Activated CD4-positive, alpha-beta T cell treated with anti-CD3 and anti-CD28 coated beads for 36 hours (primary cell): ENCODE results near the gene CCT5. TPM values are rescaled to one million over a fixed set of nuclear protein-coding genes. Genes with fewer than 3 reads are reported as not detected.
"Not testable (repeated sequence)": the region's sequence is repeated elsewhere in the genome, so short reads cannot be mapped to it uniquely, and the experiment has no call there.

Experiments used
- ATAC-seq: fragments of 200-7000 bp; cut with Tn5 transposase; one replicate; pipeline ENCODE4 v1.10.0; 2021; ENCODE audit warnings: mild to moderate bottlenecking, moderate library complexity
- CTCF ChIA-PET: fragments of 350-600 bp; sonication (Branson Sonifier 250); formaldehyde crosslinking; loops from one replicate; lab custom pipeline; 2021; ENCODE audit warnings: antibody characterized with exemption; lab: Charles Lee
- POLR2A ChIA-PET: fragments of 350-600 bp; sonication (Branson Sonifier 250); formaldehyde crosslinking; loops from one replicate; lab custom pipeline; 2021; ENCODE audit warnings: antibody characterized with exemption, inconsistent platforms; lab: Charles Lee
- DNase-seq: peaks from one replicate; pipeline ENCODE4 v3.0.0-alpha.2; 2020
- H3K27ac Mint-ChIP-seq: one replicate; pipeline ENCODE4 v1.8.0; 2021; ENCODE audit warnings: mixed read lengths
- H3K27me3 Mint-ChIP-seq: one replicate; pipeline ENCODE4 v1.8.0; 2021; ENCODE audit warnings: mixed read lengths
- H3K36me3 Mint-ChIP-seq: one replicate; pipeline ENCODE4 v1.8.0; 2021; ENCODE audit warnings: low read depth, mixed read lengths
- H3K4me1 Mint-ChIP-seq: one replicate; pipeline ENCODE4 v1.8.0; 2021; ENCODE audit warnings: mixed read lengths
- H3K4me3 Mint-ChIP-seq: one replicate; pipeline ENCODE4 v1.8.0; 2021; ENCODE audit warnings: mild to moderate bottlenecking, moderate library complexity, mixed read lengths
- H3K9me3 Mint-ChIP-seq: one replicate; pipeline ENCODE4 v1.8.0; 2021; ENCODE audit warnings: low read depth, mixed read lengths
- intact Hi-C, 2 experiments: fragments of 100-400 bp; cut with DNase I in 1 of 2; cut with micrococcal nuclease in 1 of 2; formaldehyde crosslinking; loops; one replicate each; pipeline versions ENCODE4 v1.14.2 to v1.15.1; 2022 to 2024; cut with DNase I, micrococcal nuclease
- total RNA-seq, 2 experiments: library from RNA; stranded (reverse); gene quantifications; one replicate each; pipeline ENCODE4 v1.2.3, GENCODE V29; 2021

CCT5 gene
- total RNA-seq, 2 experiments from 2014 or later = 347 to 461 TPM

DNA sequence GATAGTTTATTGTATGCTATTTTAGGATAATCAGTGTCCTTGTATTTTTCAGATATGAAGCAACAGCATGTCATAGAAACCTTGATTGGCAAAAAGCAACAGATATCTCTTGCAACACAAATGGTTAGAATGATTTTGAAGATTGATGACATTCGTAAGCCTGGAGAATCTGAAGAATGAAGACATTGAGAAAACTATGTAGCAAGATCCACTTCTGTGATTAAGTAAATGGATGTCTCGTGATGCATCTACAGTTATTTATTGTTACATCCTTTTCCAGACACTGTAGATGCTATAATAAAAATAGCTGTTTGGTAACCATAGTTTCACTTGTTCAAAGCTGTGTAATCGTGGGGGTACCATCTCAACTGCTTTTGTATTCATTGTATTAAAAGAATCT lies 14.5 kb downstream of the CCT5 start:
- POLR2A ChIA-PET = interaction anchor here (1.1 kb wide), 1 partner anchor 154 kb away, joined by 4 read pairs; no protein-coding TSS in a partner anchor
- Mint-ChIP-seq H3K4me3 (no peak overlapping the region), H3K27me3 (no peaks in the 10 kb centered on the region), H3K9me3 (no peaks in the 10 kb centered on the region), H3K36me3 (peaks cover 53% of the 10 kb centered on the region), H3K27ac (no peak overlapping the region), H3K4me1 (peaks cover 6% of the 10 kb centered on the region)
- intact Hi-C loops = loop anchor here in 1 of 2 experiments (5.0 kb wide), 1 partner anchor 158 kb away; no protein-coding TSS in a partner anchor
- CTCF ChIA-PET = interaction anchor here (3.4 kb wide), 1 partner anchor 19 kb away, joined by 11 read pairs; no protein-coding TSS in a partner anchor
- DNase-seq (no peak), ATAC-seq (no peak)

DNA sequence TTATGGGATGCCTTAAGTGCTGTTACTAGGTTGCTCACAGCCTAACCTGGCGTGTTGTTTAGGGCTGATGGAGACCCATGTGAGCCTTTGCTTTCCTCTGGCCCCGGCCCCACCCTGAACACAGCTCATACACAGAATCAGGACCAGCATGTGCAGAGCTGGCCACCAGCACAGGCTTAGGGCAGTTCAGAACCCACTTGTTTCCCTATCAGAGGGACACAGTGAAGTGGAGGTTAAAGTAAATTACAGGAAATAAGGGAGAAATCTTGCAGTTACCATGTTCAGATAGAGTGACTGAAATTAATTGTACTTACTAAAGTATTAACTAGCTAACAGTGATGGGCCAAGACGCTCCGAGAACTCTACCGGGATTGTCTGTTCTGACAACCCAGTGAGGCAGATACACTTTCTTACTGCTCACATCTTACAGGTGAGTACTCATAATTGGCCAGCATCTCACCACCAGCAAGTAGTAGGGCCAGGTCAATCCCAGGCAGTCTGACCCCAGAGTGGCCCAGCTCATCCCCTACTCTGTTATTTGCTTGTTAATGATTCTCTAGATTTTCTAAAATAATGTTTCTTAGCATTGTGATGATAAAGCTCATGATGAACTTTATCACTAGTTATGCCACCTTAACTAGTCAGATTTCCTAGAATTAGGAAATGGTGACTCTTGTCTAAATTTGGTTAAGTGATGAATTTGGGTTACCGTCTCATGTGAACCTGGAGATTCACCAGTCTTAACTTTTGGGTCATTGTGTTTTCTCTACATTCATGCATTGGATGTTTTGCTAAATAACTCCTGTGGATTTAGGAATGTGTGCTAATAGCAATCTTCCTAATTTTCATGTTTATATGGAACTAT lies 15.4 kb downstream of the CCT5 start:
- H3K36me3 Mint-ChIP-seq = peaks cover 48% of the 10 kb centered on the region
- peaks cover 3% of the 10 kb centered on the region for H3K4me1 Mint-ChIP-seq
- H3K27me3 Mint-ChIP-seq = no peaks in the 10 kb centered on the region
- POLR2A ChIA-PET = interaction anchor here (1.1 kb wide), 1 partner anchor 154 kb away, joined by 4 read pairs; no protein-coding TSS in a partner anchor
- peak overlapping the region; percentile 31 for H3K27ac Mint-ChIP-seq
- DNase-seq = no peak
- no peak overlapping the region for H3K4me3 Mint-ChIP-seq
- no peak for ATAC-seq
- intact Hi-C loops = no loop called here
- CTCF ChIA-PET = interaction anchor here (3.4 kb wide), 1 partner anchor 18 kb away, joined by 11 read pairs; no protein-coding TSS in a partner anchor
- no peaks in the 10 kb centered on the region for H3K9me3 Mint-ChIP-seq

DNA sequence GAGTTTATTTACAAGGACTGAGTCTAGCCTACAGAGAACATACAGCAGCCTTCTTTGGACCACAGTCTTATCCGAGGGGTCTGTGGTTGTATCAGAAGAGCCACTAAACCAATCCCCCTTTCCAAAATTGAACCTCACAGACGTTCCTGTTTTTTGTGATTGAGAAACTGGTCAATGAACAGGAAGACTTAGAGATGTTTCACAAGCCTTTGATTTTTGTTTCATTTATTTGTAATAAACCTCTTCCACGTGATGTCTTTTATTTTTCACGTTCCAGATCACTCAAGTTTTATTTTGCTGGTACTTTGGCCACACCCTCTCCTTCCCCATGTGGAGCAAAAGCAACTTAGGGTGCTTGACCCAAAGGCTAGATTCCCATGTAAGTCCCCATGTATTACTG lies 16.1 kb downstream of the CCT5 start:
- H3K4me3 Mint-ChIP-seq = no peak overlapping the region
- DNase-seq = no peak
- no peak overlapping the region for H3K27ac Mint-ChIP-seq
- ChIA-PET POLR2A (interaction anchor here (0.6 kb wide), 1 partner anchor 842 kb away, joined by 4 read pairs; no protein-coding TSS in a partner anchor), CTCF (interaction anchor here (0.5 kb wide), 1 partner anchor 46 kb away, joined by 4 read pairs; no protein-coding TSS in a partner anchor)
- H3K4me1 Mint-ChIP-seq = peaks cover 3% of the 10 kb centered on the region
- no peak for ATAC-seq
- no peaks in the 10 kb centered on the region for H3K9me3 Mint-ChIP-seq
- peaks cover 41% of the 10 kb centered on the region for H3K36me3 Mint-ChIP-seq
- intact Hi-C loops = no loop called here
- no peaks in the 10 kb centered on the region for H3K27me3 Mint-ChIP-seq

DNA sequence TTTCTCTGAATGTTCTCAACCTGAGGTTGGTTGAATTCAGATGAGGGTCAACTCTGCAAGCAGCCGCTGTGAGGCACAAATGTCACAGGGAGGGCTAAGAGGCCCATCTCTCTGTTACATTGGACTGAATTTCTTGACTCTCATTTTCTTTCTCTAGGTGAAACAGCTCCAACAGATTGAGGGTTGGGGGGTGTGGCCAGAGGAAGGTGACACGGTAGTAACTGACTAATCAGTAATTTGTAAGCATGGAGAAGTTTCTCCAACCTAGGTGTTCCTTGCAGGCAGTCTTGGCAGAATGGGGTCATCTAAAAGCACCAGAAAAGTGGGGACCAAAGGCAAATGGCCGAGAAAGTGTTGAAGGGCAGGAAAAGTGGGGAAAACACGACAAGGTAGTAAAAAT lies 16.8 kb downstream of the CCT5 start:
- ChIA-PET POLR2A (interaction anchor here (0.6 kb wide), 1 partner anchor 842 kb away, joined by 4 read pairs; no protein-coding TSS in a partner anchor), CTCF (interaction anchor here (0.5 kb wide), 1 partner anchor 45 kb away, joined by 4 read pairs; no protein-coding TSS in a partner anchor)
- intact Hi-C loops = no loop called here
- H3K4me3 Mint-ChIP-seq = no peak overlapping the region
- H3K36me3 Mint-ChIP-seq = peaks cover 37% of the 10 kb centered on the region
- no peaks in the 10 kb centered on the region for H3K27me3 Mint-ChIP-seq
- DNase-seq (no peak), ATAC-seq (no peak)
- H3K27ac Mint-ChIP-seq = no peak overlapping the region
- no peaks in the 10 kb centered on the region for H3K9me3 Mint-ChIP-seq
- peaks cover 3% of the 10 kb centered on the region for H3K4me1 Mint-ChIP-seq

DNA sequence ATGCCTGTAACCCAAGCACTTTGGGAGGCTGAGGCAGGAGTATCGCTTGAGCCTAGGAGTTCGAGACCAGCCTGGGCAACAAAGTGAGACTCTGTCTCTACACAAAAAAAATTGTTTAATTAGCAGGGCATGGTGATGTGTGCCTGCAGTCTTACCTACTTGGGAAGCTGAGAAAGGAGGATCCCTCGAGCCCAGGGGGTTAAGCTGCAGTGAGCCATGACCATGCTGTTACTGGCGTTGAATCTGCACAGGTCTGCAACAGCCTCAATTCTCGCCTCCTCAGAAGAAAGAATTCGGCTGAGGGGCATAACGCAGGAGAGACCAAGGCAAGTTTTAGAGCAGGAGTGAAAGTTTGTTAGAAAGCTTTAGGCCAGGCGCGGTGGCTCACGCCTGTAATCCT lies 18.0 kb downstream of the CCT5 start:
- H3K9me3 Mint-ChIP-seq = no peaks in the 10 kb centered on the region
- DNase-seq (no peak), ATAC-seq (no peak)
- CTCF ChIA-PET = no interaction called here
- H3K27ac Mint-ChIP-seq = no peak overlapping the region
- no peaks in the 10 kb centered on the region for H3K27me3 Mint-ChIP-seq
- H3K4me3 Mint-ChIP-seq = no peak overlapping the region
- POLR2A ChIA-PET = no interaction called here
- intact Hi-C loops = no loop called here
- H3K4me1 Mint-ChIP-seq = peaks cover 3% of the 10 kb centered on the region
- peaks cover 26% of the 10 kb centered on the region for H3K36me3 Mint-ChIP-seq

DNA sequence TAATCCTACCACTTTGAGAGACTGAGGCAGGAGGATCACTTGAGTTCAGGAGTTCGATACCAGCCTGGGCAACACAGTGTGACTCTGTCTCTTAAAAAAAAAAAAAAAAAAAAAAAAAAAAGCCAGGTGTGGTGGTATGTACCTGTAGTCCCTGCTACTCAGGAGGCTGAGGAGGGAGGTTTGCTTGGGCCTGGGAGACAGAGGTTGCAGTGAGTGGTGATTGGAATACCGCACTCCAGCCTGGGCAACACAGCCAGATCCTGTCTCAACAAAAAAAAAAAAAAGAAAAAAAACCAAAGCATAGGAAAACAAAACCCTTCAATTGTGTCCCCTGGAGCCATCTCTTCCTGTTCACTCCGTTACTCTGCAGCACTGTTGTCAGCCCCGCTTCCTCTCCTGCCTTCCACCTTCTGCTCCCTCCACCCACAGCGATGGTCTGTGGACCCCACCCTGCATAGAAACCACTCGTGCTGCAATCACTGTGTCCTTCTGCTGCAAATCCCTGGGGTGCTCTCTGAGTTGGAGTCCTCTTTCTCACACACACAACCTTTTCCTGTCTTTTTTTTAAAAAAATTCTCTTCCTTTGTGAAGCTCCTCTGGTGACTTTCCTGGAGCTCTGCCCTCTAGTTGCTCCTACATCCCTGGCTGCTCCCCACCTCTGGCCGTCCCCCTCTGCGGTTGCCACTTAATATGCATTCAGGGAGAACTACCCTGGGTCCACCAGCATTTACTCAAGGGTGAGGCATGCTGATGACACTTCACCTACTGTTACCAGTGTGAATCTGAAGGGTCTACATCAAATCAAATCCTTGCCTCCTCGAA lies 22.2 kb downstream of the CCT5 start:
- POLR2A ChIA-PET = no interaction called here
- H3K4me1 Mint-ChIP-seq = peaks cover 19% of the 10 kb centered on the region
- CTCF ChIA-PET = interaction anchor here (2.5 kb wide), 1 partner anchor 11 kb away, joined by 8 read pairs; no protein-coding TSS in a partner anchor
- ATAC-seq (no peak), DNase-seq (no peak)
- intact Hi-C loops = no loop called here
- H3K27me3 Mint-ChIP-seq = peaks cover 2% of the 10 kb centered on the region
- H3K27ac Mint-ChIP-seq = no peak overlapping the region
- H3K4me3 Mint-ChIP-seq = no peak overlapping the region
- H3K9me3 Mint-ChIP-seq = no peaks in the 10 kb centered on the region
- no peaks in the 10 kb centered on the region for H3K36me3 Mint-ChIP-seq

DNA sequence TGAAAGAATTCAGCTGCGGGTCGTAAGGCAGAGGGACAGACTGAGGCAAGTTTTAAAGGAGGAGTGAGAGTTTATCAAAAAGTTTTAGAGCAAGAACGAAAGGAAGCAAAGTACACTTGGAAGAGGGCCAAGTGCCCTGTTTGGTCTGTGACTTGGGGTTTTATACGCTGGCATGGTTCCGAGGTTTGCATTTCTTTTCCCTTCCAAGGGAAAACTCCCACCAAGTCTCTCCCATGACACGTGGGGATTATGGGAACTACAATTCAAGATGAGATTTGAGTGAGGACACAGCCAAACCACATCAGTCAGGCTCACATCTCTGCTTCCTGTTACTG lies 22.8 kb downstream of the CCT5 start:
- POLR2A ChIA-PET, intact Hi-C loops, H3K9me3 Mint-ChIP-seq, H3K4me3 Mint-ChIP-seq, DNase-seq, ATAC-seq, H3K36me3 Mint-ChIP-seq, H3K27ac Mint-ChIP-seq, H3K27me3 Mint-ChIP-seq: not testable (repeated sequence)
- peaks cover 16% of the 10 kb centered on the region for H3K4me1 Mint-ChIP-seq
- CTCF ChIA-PET = interaction anchor here (2.5 kb wide), 1 partner anchor 11 kb away, joined by 8 read pairs; no protein-coding TSS in a partner anchor

DNA sequence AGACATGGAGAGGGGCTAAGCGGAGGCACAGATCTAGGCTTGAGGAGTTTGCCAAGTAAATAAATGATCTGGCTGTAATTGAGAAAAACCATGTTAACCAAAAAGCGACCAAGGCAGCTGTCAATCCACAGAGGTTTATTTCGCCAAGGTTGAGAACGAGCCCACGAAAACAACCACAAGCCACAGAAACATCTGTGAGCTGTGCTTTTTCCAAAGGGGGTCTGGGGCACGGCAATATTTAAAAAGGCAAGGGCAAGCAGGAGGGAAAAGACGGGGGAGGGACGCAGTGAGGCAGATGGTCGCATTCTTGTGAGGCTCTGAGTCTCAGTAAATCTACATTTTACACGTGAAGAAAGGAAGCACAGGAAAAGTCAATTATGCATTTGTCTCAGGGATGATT lies 25.4 kb downstream of the CCT5 start:
- no peak overlapping the region for H3K4me3 Mint-ChIP-seq

DNA sequence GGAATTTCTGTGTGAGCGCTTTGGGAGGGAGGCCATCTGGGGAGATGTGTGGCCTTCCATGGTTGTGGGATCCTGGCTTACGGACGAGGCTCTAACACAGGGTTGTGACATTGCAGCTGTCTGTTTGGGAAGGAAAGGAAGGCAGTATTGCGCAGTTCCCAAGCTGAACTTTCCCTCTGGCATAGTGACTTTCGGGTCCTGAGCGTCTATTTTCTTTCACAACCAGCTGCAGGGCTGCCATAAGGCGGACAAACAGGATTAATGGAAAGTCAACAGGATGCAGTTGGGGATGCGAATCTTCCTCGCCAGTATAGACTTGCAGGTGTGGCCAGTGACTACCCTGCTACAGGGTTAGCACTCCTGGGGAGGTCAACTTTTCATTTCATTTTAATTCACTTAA lies 25.9 kb downstream of the CCT5 start:
- Mint-ChIP-seq H3K4me3 (no peak overlapping the region), H3K36me3 (no peaks in the 10 kb centered on the region), H3K27ac (no peak overlapping the region), H3K4me1 (peaks cover 16% of the 10 kb centered on the region), H3K9me3 (no peaks in the 10 kb centered on the region), H3K27me3 (peaks cover 3% of the 10 kb centered on the region)
- intact Hi-C loops = no loop called here
- DNase-seq (no peak), ATAC-seq (no peak)
- ChIA-PET POLR2A (no interaction called here), CTCF (interaction anchor here (0.6 kb wide), 2 partner anchors 46 to 147 kb away, joined by 3 to 4 read pairs; no protein-coding TSS in a partner anchor)

More for the DNA sequence above, 25.4 kb downstream of the CCT5 start:
- ATAC-seq (no peak), DNase-seq (no peak)
- intact Hi-C loops = no loop called here
- no peak overlapping the region for H3K27ac Mint-ChIP-seq
- no peaks in the 10 kb centered on the region for H3K36me3 Mint-ChIP-seq
- peaks cover 16% of the 10 kb centered on the region for H3K4me1 Mint-ChIP-seq
- H3K9me3 Mint-ChIP-seq = no peaks in the 10 kb centered on the region
- peaks cover 3% of the 10 kb centered on the region for H3K27me3 Mint-ChIP-seq
- ChIA-PET POLR2A (no interaction called here), CTCF (interaction anchor here (0.5 kb wide), 1 partner anchor 21 kb away, joined by 3 read pairs; no protein-coding TSS in a partner anchor)

DNA sequence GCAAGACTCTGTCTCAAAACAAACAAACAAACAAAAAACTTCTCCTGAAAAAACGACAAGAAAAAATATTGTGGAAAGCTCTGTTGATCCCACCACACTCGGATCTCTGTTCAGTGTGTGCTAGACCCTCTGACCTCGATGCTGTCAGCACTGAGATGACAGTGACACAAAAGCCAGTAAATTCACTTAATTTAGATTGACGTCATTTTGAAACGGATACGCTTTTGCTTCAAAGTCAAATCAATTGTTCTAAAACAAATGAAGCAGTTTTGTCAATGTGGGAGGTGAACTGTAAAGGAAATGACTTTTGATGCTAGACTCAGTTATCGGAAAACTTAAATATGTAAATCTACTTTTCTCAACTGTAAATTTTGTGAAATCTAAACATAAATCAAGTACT lies 26.6 kb downstream of the CCT5 start:
- H3K4me1 Mint-ChIP-seq = peaks cover 16% of the 10 kb centered on the region
- ATAC-seq (no peak), DNase-seq (no peak)
- intact Hi-C loops = no loop called here
- ChIA-PET CTCF (interaction anchor here (0.6 to 0.7 kb wide), 2 partner anchors 147 to 358 kb away, joined by 3 to 4 read pairs; no protein-coding TSS in a partner anchor), POLR2A (no interaction called here)
- H3K9me3 Mint-ChIP-seq = no peaks in the 10 kb centered on the region
- no peak overlapping the region for H3K27ac Mint-ChIP-seq
- no peak overlapping the region for H3K4me3 Mint-ChIP-seq
- H3K36me3 Mint-ChIP-seq = no peaks in the 10 kb centered on the region
- peaks cover 3% of the 10 kb centered on the region for H3K27me3 Mint-ChIP-seq
